RWPE1 (cell line): ENCODE data around the gene PPP6R3.

Experiments used
- CTCF ChIA-PET: fragments of 350-600 bp; sonication (Branson Sonifier 250); formaldehyde crosslinking; extraction: SDS; loops from one replicate; lab custom pipeline; 2021; lab: Yijun Ruan, JAX
- POLR2A ChIA-PET: fragments of 400-600 bp; formaldehyde crosslinking; extraction: SDS; loops from one replicate; lab custom pipeline; 2020; ENCODE audit warnings: antibody characterized with exemption; ENCODE audit not compliant: low non-redundant PET; lab: Yijun Ruan, JAX
- DNase-seq: peaks from one replicate; pipeline ENCODE4 v3.0.0; 2012; ENCODE audit warnings: low spot score
- H3K27ac ChIP-seq: fragments of 450-650 bp; 2 replicates; pipeline ENCODE4 v1.5.1; 2017
- CTCF ChIP-seq: fragments of 450-650 bp; conservative IDR thresholded peaks from 2 replicates; pipeline ENCODE4 v1.5.1; 2017; ENCODE audit warnings: low read depth, mild to moderate bottlenecking

The PPP6R3 gene

GRCh38 chr11:68570691-68571090 lies 110.1 kb downstream of the PPP6R3 start:
- no peak overlapping the region for H3K27ac ChIP-seq
- CTCF ChIA-PET = interaction anchor here (0.7 kb wide), 1 partner anchor 27 kb away, joined by 3 read pairs; no protein-coding TSS in a partner anchor
- POLR2A ChIA-PET = no interaction called here
- TF ChIP-seq CTCF = no peak
- no peak for DNase-seq

GRCh38 chr11:68574308-68574707 lies 113.8 kb downstream of the PPP6R3 start:
- no peak for DNase-seq
- no peak overlapping the region for H3K27ac ChIP-seq
- ChIA-PET POLR2A (no interaction called here), CTCF (no interaction called here)
- TF ChIP-seq CTCF = no peak

GRCh38 chr11:68575025-68575665 lies 114.6 kb downstream of the PPP6R3 start:
- no peak overlapping the region for H3K27ac ChIP-seq
- no peak for TF ChIP-seq CTCF
- CTCF ChIA-PET = no interaction called here
- POLR2A ChIA-PET = no interaction called here
- DNase-seq = no peak

- no peak for TF ChIP-seq CTCF
- POLR2A ChIA-PET = no interaction called here
- H3K27ac ChIP-seq = no peak overlapping the region
- no peak for DNase-seq
- CTCF ChIA-PET = interaction anchor here (0.9 kb wide), 1 partner anchor 8 kb away, joined by 3 read pairs; no protein-coding TSS in a partner anchor
Measured at GRCh38 chr11:68579455-68579854, 118.9 kb downstream of the PPP6R3 start.

GRCh38 chr11:68581439-68581838 lies 120.9 kb downstream of the PPP6R3 start:
- no peak for DNase-seq
- ChIA-PET CTCF (interaction anchor here (0.5 kb wide), 1 partner anchor 283 kb away, joined by 3 read pairs; no protein-coding TSS in a partner anchor), POLR2A (no interaction called here)
- H3K27ac ChIP-seq = peak overlapping the region; percentile 33; the same call in 1 of the 2 replicates
- no peak for TF ChIP-seq CTCF

GRCh38 chr11:68581901-68582300 lies 121.3 kb downstream of the PPP6R3 start:
- ChIA-PET CTCF (no interaction called here), POLR2A (no interaction called here)
- no peak for TF ChIP-seq CTCF
- no peak overlapping the region for H3K27ac ChIP-seq
- no peak for DNase-seq
